GM21786 (cell line): ENCODE measurements around the gene RBM12.

Source experiments
- ATAC-seq: cut with Tn5 transposase; IDR thresholded peaks from one replicate; pipeline ENCODE4 v1.9.1; 2021; ENCODE audit not compliant: unreplicated experiment

RBM12 gene

DNA sequence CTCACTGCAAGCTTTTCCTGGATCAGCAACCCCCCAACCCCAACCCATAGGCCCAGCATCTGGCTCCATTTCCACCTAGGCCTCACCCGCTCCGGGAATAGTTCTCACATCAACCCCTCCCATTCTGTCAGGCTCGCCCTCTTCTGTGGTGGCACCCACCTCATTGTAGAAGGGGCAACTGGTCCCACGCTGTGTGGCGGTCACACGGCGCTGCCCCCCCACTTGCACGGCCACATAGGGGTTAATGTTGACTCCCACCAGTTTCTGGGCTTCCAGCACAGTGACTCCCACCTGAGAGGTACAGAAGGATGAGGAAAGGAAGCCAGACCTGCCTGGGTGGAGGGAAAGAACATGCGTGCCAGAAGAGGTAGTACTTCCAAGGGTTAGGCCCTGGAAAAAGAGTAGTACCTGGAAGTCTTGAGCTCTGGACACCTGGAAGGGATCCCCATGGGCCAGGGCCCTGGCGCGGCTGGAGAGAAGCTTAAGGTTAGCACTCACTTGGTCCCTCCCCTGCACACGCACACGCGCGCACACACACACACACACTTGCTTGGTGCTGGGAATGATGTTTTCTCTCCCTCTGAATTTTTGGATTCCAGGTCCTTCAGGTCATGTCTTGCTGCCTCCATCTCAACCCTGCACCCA lies 61.7 kb downstream of the RBM12 start:
- ATAC-seq = no peak

DNA sequence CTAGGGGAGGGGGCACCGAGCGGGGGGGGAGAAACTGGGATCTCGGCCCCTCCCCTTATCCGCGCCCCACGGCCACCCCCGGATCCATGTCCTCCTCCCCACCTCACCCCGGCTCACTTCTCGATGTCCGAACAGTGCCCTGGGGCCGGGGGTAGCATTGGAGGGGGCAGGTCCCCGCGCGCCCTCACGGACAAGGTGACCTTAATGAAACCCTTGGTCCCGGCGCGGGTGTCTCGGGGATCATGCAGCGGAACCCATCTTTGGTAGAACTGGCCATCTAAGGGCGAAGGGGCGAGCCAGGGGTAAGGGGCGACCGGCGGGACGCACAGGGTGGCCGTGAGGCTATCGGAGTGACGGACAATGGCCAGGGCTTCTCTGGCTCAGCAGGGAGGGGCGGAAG lies 62.7 kb downstream of the RBM12 start:
- ATAC-seq = no peak

DNA sequence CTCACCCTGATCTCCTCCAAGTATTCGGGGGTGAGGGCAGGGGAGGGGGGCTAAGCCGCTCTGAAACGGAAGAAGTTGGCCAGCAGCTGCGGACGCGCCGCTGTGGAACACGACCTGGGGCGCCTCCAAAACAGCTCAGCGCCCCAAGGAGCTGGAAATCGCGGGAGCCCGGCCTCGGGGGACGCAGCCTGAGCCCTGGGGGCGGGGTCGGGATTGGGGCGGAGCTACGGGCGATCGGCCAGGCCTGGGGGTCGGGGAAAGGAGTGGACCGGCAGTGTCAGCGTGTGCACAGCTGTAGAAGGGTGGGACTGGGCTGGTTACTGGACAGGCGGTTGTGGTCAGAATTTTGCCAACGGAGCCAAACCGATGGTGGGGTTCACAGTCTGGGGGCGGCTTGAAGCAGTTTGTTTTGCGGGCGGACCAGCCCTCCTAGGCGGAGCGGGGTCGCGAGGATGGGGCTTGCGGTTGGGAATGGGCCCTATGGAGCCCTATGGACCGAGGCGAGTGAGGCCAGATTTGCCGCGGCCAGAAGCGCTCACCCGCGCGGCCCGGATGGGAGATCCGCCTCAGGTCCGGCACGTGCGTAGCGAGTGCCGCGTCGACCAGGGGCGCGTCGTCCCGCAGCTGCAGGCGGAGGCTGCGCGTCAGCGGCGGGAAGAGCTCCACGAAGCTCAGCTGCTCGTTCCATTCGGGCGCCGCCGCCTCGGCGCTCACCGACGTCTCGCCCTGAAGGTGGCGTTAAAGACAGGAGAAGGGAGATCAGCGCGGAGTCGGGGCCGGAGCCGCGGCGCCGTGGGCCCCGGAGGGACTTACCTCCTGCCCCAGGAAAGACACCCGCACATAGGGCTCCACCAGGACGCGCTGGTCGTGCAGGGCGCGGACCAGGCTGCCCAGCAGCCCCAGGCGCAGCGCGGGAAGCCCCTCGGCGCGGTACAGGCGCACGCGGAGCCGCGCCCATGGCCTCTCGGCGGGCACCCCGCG lies 63.4 kb downstream of the RBM12 start:
- ATAC-seq = no peak

DNA sequence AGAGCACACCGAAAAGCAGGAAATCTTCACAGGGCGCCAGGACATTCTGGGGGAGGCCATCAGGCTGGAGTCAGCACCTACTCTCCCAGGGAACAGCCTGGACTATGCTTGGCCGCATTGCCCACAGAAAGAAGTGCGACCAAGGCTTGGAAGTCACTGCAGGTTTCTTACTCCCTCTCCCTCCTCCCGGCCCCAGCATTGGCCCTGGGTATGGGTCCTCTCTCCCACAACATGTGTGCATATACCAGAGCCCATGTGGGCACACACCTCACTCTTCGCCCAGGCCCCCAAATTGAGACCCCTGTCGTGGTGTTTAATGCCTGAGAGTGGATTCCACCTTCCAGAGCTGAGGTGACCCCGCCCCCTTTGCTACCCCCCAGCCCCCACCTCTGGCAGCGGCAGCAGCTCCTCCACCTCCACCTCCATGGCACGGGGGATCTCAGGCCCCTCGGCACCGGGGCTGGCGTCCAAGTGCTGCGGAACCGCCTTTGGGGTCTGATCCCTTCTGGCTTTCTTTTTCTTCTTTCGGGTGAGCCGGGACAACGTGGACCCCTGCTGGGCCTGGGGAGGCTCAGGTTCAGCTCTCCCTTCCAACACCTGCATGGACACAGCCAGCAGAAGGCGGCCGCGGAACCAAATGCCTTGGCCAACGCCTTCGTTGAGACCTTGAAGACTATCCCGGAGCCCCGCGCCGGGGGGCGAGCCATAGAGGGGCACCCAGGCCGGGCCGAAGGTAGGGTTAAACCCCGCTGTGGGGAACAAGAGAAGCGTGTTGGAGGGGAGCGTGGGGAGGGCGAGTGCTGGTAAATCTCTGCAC lies 64.3 kb downstream of the RBM12 start:
- no peak for ATAC-seq

DNA sequence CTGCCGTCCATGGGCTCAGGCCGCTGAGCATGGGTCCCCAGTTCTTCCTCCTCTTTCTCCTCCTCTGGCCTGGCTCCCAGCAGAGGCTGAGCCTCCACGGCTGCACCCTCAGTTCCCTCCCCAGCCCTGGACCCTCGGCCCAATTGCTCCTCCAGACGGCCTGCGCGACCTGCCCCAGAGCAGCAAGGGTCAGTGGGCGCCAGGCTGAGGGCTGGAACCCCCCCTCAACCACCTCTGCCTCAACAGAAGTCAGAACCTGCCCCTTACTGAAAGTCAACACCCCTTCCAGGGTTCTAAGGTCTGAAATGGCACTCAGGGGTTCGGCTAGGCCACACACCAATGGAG lies 65.0 kb downstream of the RBM12 start:
- no peak for ATAC-seq
